K562 (cell line): ENCODE data around the gene GLP1R.

Source experiments
- MAX ChIP-seq: sonication (generic); formaldehyde crosslinking; IDR thresholded peaks from 2 replicates; pipeline ENCODE4 v1.9.0; 2022; ENCODE audit warnings: mild to moderate bottlenecking, missing genetic modification reagents
- RB1 ChIP-seq: fragments of 450-650 bp; IDR thresholded peaks from 2 replicates; pipeline ENCODE4 v1.6.1; 2017; ENCODE audit warnings: low read depth, mild to moderate bottlenecking
- TF ChIP-seq, protein P1 (sequence below), 3 experiments: IDR thresholded peaks in 2 of 3; conservative IDR thresholded peaks in 1 of 3; 2 replicates each; pipeline ENCODE4 v1.5.1; 2011 to 2012; ENCODE audit warnings: low read length in 3 of 3, mild to moderate bottlenecking in 3 of 3, control low read depth in 2 of 3, improper control_type of control experiment in 1 of 3, inconsistent platforms in 1 of 3, low read depth in 1 of 3, mixed read lengths in 1 of 3, moderate library complexity in 1 of 3; ENCODE audit not compliant: insufficient read depth in 2 of 3

DNA sequence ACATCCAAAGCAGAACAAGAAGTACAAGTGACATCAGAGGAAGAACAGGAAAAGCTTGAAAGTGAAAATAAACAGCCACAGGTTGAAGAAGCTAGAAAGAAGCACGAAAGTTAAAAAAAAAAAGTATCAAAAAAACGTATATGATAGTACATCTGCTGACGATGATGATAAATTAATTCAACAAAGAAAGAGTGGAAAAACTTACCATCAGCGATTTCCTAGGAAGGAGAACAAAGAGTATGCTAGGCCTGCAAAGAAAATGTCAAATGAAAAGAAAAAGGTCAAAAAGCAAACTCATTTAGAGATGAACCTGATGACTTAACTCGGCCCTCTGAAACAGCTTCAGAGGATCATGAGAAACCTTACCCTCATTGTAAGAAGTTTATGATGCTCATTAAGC, 62.7 kb downstream of the GLP1R start:
- no peak for TF ChIP-seq RB1
- TF ChIP-seq, protein P1, sequence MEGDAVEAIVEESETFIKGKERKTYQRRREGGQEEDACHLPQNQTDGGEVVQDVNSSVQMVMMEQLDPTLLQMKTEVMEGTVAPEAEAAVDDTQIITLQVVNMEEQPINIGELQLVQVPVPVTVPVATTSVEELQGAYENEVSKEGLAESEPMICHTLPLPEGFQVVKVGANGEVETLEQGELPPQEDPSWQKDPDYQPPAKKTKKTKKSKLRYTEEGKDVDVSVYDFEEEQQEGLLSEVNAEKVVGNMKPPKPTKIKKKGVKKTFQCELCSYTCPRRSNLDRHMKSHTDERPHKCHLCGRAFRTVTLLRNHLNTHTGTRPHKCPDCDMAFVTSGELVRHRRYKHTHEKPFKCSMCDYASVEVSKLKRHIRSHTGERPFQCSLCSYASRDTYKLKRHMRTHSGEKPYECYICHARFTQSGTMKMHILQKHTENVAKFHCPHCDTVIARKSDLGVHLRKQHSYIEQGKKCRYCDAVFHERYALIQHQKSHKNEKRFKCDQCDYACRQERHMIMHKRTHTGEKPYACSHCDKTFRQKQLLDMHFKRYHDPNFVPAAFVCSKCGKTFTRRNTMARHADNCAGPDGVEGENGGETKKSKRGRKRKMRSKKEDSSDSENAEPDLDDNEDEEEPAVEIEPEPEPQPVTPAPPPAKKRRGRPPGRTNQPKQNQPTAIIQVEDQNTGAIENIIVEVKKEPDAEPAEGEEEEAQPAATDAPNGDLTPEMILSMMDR (IDR thresholded peaks at IDR 0.05 in 2 of 3, conservative IDR thresholded peaks at IDR 0.05 in 1 of 3; ENCODE audit: insufficient read depth in 2 of 3, low read depth in 1 of 3, low read length in 3 of 3) = no peak
- no peak for TF ChIP-seq MAX (CRISPR knock-in tag)
